IPS-11a (cell line): ENCODE results near the gene SRSF11.
"Not testable (repeated sequence)": the region's sequence is repeated elsewhere in the genome, so short reads cannot be mapped to it uniquely, and the experiment has no call there.

Experiments used
- H3K4me3 ChIP-seq: one replicate; pipeline ENCODE4 v1.5.1; 2013; ENCODE audit warnings: low read depth, low read length, control low read depth

SRSF11 gene, protein sequence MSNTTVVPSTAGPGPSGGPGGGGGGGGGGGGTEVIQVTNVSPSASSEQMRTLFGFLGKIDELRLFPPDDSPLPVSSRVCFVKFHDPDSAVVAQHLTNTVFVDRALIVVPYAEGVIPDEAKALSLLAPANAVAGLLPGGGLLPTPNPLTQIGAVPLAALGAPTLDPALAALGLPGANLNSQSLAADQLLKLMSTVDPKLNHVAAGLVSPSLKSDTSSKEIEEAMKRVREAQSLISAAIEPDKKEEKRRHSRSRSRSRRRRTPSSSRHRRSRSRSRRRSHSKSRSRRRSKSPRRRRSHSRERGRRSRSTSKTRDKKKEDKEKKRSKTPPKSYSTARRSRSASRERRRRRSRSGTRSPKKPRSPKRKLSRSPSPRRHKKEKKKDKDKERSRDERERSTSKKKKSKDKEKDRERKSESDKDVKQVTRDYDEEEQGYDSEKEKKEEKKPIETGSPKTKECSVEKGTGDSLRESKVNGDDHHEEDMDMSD

DNA sequence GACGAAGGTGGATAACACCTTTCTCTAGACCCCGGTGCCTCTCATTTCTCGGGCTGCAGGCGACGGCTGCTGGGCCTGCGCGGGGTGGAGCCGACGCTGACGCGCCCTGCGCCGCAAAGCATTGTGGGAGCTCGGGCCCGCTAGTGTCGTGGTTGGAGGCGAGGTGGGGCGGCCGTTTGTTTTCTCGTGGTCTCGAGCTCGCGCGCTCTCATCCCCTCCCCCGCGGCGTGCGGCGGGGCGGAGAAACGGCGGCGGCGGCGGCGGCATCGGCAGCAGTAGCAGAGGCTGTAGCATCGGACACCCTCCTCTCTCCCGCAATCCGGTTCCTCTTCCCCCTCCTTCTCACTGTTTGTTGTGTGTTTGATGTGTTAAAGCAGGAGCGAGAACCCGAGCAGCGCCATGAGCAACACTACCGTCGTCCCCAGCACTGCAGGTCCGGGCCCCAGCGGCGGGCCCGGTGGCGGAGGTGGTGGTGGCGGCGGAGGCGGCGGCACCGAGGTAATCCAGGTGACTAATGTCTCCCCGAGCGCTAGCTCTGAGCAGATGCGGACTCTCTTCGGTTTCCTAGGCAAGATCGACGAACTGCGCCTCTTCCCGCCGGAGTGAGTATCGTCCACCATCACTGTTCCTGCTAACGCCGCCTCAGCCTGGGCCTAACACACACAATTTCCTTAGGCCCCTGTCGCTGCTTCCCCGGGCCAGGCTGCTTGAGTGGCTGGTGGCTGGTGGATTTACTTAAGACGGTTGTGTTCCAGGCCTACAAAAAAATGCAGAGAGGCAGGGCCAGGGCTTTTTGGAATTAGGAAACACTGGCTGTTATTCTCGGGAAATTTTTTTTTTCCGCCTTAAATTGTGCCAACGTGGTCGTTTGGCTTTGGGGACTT lies at the start of gene SRSF11:
TSS of gene SRSF11 (plus strand) at position 143 of the 884 bp plus-strand sequence. CDS start at position 400, 257 bp downstream.
- H3K4me3 ChIP-seq: peak within 1 kb of the TSS; percentile 90

DNA sequence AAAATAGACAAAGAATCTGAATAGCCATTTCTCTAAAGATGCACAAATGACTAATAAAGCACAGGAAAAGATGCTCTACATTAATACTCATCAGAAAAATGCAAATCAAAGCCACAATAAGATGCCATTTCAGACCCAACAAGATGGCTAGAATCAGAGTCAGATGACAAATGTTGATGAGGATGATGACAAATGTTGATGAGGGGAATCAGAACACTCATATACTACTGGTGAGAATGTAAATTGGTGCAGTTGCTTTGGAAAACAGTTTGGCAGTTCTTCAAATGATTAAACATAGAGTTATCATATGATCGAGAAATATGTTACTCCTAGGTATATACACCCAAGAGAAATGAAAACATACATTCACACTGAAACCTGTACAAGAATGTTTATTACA lies 49.7 kb upstream of the SRSF11 start:
- H3K4me3 ChIP-seq: no peak overlapping the region

DNA sequence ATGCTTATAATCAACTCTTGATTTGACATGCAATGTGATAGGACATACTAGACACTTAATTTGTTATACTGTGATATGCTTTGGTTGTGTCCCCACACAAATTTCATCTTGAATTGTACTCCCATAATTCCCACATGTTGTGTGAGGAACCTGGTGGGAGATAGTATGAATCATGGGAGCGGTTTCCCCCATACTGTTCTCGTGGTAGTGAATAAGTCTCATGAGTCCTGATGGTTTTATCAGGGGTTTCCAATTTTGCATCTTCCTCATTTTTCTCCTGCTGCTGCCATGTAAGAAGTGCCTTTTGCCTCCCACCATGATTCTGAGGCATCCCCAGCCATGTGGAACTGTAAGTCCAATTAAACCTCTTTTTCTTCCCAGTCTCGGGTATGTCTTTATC lies 36.0 kb upstream of the SRSF11 start:
- H3K4me3 ChIP-seq: not testable (repeated sequence)

DNA sequence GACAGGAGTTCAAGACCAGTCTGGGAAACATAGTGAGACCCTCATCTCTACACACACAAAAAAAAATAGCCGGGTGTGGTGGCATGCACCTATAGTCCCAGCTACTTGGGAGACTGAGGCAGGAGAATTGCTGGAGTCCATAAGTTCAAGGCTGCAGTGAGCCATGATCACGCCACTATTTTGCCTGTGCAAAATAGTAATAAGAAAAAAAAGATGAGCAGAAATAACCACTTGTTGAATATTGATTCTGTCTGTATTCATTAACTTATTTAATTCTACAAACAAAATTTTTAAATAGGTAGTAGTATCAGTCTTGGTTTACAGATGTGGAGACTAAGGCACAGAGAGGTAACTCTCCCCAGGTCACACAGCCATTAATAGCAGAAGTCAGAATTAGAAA lies 32.7 kb upstream of the SRSF11 start:
- no peak overlapping the region for H3K4me3 ChIP-seq

DNA sequence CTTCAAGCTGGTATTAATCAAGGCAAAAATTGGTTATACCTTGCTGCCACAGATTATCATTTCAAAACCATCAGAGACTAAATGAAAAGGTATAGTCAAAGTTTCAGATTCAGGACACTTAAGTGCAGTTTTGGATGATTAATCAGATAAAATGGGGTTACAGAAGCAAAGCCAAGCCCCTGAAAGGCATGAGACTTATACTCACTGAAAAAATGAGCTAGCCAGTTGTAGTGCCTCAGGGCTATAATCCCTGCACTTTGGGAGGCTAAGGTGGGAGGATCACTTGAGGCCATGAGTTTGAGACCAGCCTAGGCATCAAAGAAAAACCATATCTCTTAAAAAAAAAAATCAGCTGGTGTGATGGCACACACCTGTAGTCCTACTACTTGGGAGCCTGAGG lies 31.0 kb upstream of the SRSF11 start:
- H3K4me3 ChIP-seq: no peak overlapping the region

DNA sequence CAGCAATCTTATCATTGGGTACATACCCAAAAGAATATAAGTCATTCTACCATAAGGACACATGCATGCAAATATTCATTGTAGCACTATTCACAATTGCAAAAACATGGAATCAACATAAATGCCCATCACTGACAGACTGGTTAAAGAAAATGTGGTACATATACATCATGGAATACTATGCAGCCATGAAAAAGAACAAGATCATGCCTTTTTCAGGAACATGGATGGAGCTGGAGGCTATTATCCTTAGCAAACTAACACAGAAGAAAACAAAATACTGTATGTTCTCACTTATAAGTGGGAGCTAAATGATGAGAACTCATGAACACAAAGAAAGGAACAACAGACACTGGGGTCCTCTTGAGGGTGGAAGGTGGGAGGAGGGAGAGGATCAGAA lies 28.7 kb upstream of the SRSF11 start:
- H3K4me3 ChIP-seq: not testable (repeated sequence)

GRCh38 chr1:70194601-70195000 lies 26.6 kb upstream of the SRSF11 start:
- no peak overlapping the region for H3K4me3 ChIP-seq

- H3K4me3 ChIP-seq: no peak overlapping the region
Measured at GRCh38 chr1:70195342-70195741, 25.8 kb upstream of the SRSF11 start.

GRCh38 chr1:70196333-70196732 lies 24.8 kb upstream of the SRSF11 start:
- H3K4me3 ChIP-seq: no peak overlapping the region

DNA sequence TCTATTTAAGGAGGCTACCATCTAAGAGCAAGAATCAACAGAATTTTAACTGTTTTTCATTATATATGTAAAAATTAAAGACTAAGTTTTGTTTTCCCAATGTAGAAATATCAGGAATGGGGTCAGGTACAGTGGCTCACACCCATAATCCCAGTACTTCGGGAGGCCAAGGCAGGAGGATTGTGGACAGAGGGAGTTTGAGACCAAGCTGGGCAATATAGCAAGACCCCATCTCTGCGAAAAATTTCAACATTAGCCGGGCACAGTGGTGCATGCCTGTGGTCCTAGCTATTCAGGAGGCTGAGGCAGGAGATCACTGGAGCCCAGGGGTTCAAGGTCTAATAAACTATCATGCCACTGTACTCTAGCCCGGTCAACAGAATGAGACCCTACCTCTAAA lies 21.1 kb upstream of the SRSF11 start:
- no peak overlapping the region for H3K4me3 ChIP-seq

GRCh38 chr1:70202173-70202758 lies 18.9 kb upstream of the SRSF11 start:
- no peak overlapping the region for H3K4me3 ChIP-seq

GRCh38 chr1:70204139-70204538 lies 17.0 kb upstream of the SRSF11 start:
- H3K4me3 ChIP-seq: no peak overlapping the region

DNA sequence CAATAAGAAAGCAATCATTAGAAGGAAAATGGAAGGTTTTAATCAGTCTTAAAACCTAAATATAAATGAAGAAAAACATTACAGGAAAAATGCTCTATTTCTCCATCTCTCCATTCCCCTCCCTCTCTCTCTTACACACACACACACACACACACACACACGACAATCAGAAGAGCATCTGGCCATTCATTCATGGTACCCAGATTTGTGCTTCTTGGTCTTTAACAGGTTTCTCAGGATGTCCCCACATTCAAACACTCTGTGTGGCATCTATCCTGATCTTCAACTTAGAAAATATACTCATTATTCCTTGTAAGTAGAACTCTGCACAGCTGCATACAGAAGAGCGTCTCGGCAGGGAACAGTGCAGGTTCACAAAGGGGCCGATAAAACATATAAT lies 16.6 kb upstream of the SRSF11 start:
- H3K4me3 ChIP-seq: peak overlapping the region; percentile 99

GRCh38 chr1:70205071-70205433 lies 16.1 kb upstream of the SRSF11 start:
- H3K4me3 ChIP-seq: peak overlapping the region; percentile 99

- H3K4me3 ChIP-seq: peak within 1 kb of the TSS; percentile 99
Measured at GRCh38 chr1:70205434-70206118, 15.6 kb upstream of the SRSF11 start, which contains the start of gene LRRC40. TSS of gene LRRC40 (minus strand) at chr1:70205579. CDS start at chr1:70205540, 39 bp downstream.

- peak overlapping the region; percentile 99 for H3K4me3 ChIP-seq
Measured at GRCh38 chr1:70206833-70207232, 14.3 kb upstream of the SRSF11 start.

DNA sequence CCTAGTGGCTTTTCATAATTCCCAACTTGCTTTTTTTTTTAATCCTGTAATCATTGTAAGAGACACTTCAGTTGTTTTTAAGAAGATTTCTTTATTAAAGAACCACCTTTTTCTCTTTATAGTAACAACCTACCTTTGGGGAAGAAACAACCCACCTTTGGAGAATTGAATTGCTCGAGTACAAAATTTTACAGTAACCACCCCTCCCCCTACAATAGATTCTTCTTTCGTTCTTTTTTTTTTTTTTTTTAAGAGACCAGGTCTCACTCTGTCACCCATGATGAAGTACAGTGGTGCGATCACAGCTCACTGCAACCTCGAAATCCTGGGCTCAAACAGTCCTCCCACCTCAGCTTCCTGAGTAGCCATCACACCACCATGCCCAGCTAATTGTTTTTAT lies 13.7 kb upstream of the SRSF11 start:
- H3K4me3 ChIP-seq: no peak overlapping the region

GRCh38 chr1:70208292-70208691 lies 12.9 kb upstream of the SRSF11 start:
- H3K4me3 ChIP-seq: no peak overlapping the region

DNA sequence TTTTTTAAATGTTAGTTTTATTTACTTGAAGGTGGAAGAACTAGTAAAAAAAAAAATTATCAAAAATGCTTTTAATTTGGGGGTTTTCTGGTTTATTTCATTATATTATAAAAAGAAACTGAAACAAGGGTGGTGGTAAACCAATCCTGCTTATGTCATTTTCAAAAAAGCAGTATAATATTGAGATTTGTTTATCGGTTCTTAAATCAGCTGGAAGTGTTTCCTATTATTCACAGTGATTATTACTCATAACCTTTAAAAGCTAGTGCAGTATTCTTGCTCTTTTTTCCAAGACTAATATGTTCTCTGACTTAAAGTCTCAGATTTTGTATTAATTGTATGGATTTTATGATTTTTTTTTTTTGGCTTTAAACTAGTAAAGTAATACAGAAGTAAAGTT lies 10.4 kb upstream of the SRSF11 start:
- H3K4me3 ChIP-seq: no peak overlapping the region

DNA sequence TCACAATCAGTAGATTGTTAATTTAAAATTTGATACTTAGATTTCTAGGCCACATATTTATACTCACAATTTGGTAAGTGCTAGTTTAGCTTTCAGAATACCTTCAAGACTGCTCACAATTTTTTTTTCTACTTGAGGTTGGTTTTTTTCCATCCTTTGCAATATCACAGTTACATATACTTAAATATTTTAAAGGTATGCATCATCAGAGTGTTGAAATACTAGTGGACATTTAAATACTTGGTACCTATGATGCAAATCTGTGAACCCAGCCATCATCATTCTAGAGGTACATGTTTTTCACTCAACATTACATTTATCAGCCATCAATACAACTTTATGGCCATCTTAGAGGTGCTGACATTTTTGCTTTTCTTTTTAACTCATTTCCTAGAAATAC lies 9.6 kb upstream of the SRSF11 start:
- no peak overlapping the region for H3K4me3 ChIP-seq

DNA sequence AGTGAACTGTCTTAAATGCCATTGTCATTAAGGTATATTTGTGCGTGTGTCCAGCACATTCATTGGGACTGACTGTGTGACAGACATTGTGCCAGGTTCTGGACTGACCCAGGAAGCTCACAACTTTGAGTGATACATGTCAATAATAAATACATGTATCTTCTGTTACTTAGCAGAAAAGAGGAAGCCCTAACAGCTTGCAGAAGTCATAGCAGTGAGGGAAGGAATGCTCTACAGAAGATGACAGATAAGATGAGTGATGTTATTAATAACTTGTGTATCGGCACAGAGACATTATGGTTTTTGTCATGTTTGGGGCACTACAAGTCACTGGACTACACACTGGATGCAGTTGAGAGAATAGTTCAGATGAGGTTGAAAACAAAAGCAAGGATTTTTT lies 1.2 kb upstream of the SRSF11 start:
- H3K4me3 ChIP-seq: no peak overlapping the region
